Testis (tissue), 2 donors: ENCODE data around the gene ARF1.

Experiments used
- CTCF ChIP-seq, 3 experiments: fragments of 450-650 bp in 2 of 3; fragments of 200-600 bp in 1 of 3; sonication (generic) in 1 of 3; IDR thresholded peaks; one replicate each; pipeline ENCODE4 v1.5.1; 2016 to 2019; ENCODE audit warnings: antibody characterized with exemption in 3 of 3, mild to moderate bottlenecking in 2 of 3, moderate library complexity in 1 of 3
- POLR2A ChIP-seq: fragments of 450-650 bp; IDR thresholded peaks from one replicate; pipeline ENCODE4 v1.6.1; 2017; ENCODE audit warnings: antibody characterized with exemption, mild to moderate bottlenecking, moderate library complexity

- TF ChIP-seq CTCF (IDR thresholded peaks at IDR 0.05) (no peak), POLR2A (no peak)
These were observed 9.2 kb upstream of the ARF1 start for GRCh38 chr1:228073061-228073856.
